Measurements from ENCODE around the gene ARHGAP18. TPM values are rescaled to one million over a fixed set of nuclear protein-coding genes. Genes with fewer than 3 reads are reported as not detected.

Gene ARHGAP18
- total RNA-seq, 1 experiment from 2014 or later, result 2.4 TPM

- Histone ChIP-seq H2BK15ac (ENCODE audit: low read depth, low read length) (no peak overlapping the region), H3K27ac (ENCODE audit: insufficient read length, low read depth, low read length) (no peak overlapping the region), H3K23me2 (ENCODE audit: insufficient read length, low read depth, low read length, poor library complexity, severe bottlenecking) (no peaks in the 10 kb centered on the region), H2BK20ac (ENCODE audit: low read depth, low read length, poor library complexity, severe bottlenecking) (no peak overlapping the region), H2BK120ac (ENCODE audit: low read depth, low read length, poor library complexity, severe bottlenecking) (no peak overlapping the region), H4K5ac (ENCODE audit: insufficient read length, low read depth, low read length) (no peak overlapping the region), H3K4me2 (ENCODE audit: insufficient read depth, insufficient read length, low read length) (no peak overlapping the region), H3K27me3 (ENCODE audit: insufficient read depth, low read length) (no peaks in the 10 kb centered on the region), H3T11ph (ENCODE audit: low read length) (no peak overlapping the region), H4K8ac (replicated peaks; ENCODE audit: insufficient read length, low read depth, low read length) (no peak overlapping the region), H4K20me1 (ENCODE audit: control insufficient read depth, insufficient read depth, insufficient read length) (no peaks in the 10 kb centered on the region), H3K9me3 (ENCODE audit: control insufficient read depth, low read depth, low read length) (no peaks in the 10 kb centered on the region), H3K14ac (ENCODE audit: insufficient read depth, low read length) (no peak overlapping the region), H3K4ac (ENCODE audit: low read depth, low read length) (no peak overlapping the region), H3K23ac (ENCODE audit: insufficient read length, low read depth, low read length) (no peak overlapping the region), H3K56ac (ENCODE audit: insufficient read length, low read depth, low read length) (no peak overlapping the region), H4K91ac (ENCODE audit: insufficient read length, low read depth, low read length) (no peak overlapping the region), H3K79me2 (ENCODE audit: insufficient read depth, low read length) (no peaks in the 10 kb centered on the region), H2BK5ac (ENCODE audit: insufficient read length, low read length) (no peak overlapping the region), H2BK12ac (ENCODE audit: insufficient read length, low read depth, low read length) (no peak overlapping the region), H3K9ac (ENCODE audit: extremely low read depth, insufficient read length, low read length) (no peak overlapping the region), H2AFZ (ENCODE audit: low read length) (no peak overlapping the region), H2AK5ac (ENCODE audit: insufficient read length, low read length) (no peak overlapping the region), H3K18ac (ENCODE audit: insufficient read length, low read depth, low read length) (no peak overlapping the region), H3K4me1 (ENCODE audit: insufficient read depth, low read length) (no peaks in the 10 kb centered on the region), H3K79me1 (ENCODE audit: insufficient read depth, low read depth, low read length, poor library complexity, severe bottlenecking) (no peaks in the 10 kb centered on the region)
- H3K4me1 Mint-ChIP-seq, result peaks cover 5 to 6% of the 10 kb centered on the region in 2 experiments
- no peaks in the 10 kb centered on the region for H3K27me3 Mint-ChIP-seq (ENCODE audit: low read depth)
- peak overlapping the region in 1 of 3 experiments; percentile 42; a peak in 1 of 7 replicates for H3K27ac Mint-ChIP-seq
- DNase-seq, result no peak
- H3K4me3 Mint-ChIP-seq, result no peak overlapping the region
- no peak for TF ChIP-seq CTCF (conservative IDR thresholded peaks at IDR 0.05)
- WGBS (ENCODE audit: extremely low coverage, insufficient read length, low lambda C conversion rate), result no CpG with 5 or more reads among the region's 5 CpGs
- no peaks in the 10 kb centered on the region for H3K9me3 Mint-ChIP-seq
- no peaks in the 10 kb centered on the region for H3K36me3 Mint-ChIP-seq (ENCODE audit: insufficient read depth in 1 of 3, low read depth in 3 of 3)
These were observed 112.8 kb downstream of the ARHGAP18 start for GRCh38 chr6:129597023-129597713.
